Prostate gland (tissue), 2 donors: ENCODE measurements around the gene KIF5C.

ENCODE experiments used
- CTCF ChIP-seq, 4 experiments: fragments of 200-600 bp in 2 of 4; fragments of 450-650 bp in 2 of 4; sonication (generic) in 2 of 4; IDR thresholded peaks; 1 replicate in 3 of 4; 2 replicates in 1 of 4; pipeline ENCODE4 v1.5.1; 2016 to 2019; ENCODE audit warnings: antibody characterized with exemption in 4 of 4, mild to moderate bottlenecking in 2 of 4, moderate library complexity in 2 of 4
- POLR2A ChIP-seq: fragments of 450-650 bp; IDR thresholded peaks from one replicate; pipeline ENCODE4 v1.6.1; 2016; ENCODE audit warnings: antibody characterized with exemption, mild to moderate bottlenecking
- POLR2AphosphoS5 ChIP-seq: sonication (generic); formaldehyde crosslinking; IDR thresholded peaks from one replicate; pipeline ENCODE4 v1.6.1; 2017; ENCODE audit warnings: antibody characterized with exemption

- no peak for TF ChIP-seq POLR2A
- no peak for TF ChIP-seq CTCF (IDR thresholded peaks at IDR 0.05)
- TF ChIP-seq POLR2AphosphoS5 = no peak
These were observed 24.8 kb downstream of the KIF5C start for GRCh38 chr2:148899638-148900318.
